Urinary bladder (tissue), 4 donors: Measurements from ENCODE around the gene ATP11A. TPM values are rescaled to one million over a fixed set of nuclear protein-coding genes. Genes with fewer than 3 reads are reported as not detected.

Source experiments
- DNase-seq: peaks from one replicate; pipeline ENCODE4 v3.0.0-alpha.2; 2015; ENCODE audit errors: extremely low spot score
- H3K27ac ChIP-seq: one replicate; pipeline ENCODE4 v1.5.1; 2013; ENCODE audit warnings: low read depth, mild to moderate bottlenecking, moderate library complexity
- H3K36me3 ChIP-seq: one replicate; pipeline ENCODE4 v1.6.1; 2013; ENCODE audit warnings: mild to moderate bottlenecking, moderate library complexity; ENCODE audit not compliant: insufficient read depth
- H3K4me1 ChIP-seq: one replicate; pipeline ENCODE4 v1.6.1; 2013; ENCODE audit warnings: mild to moderate bottlenecking, moderate library complexity; ENCODE audit not compliant: insufficient read depth
- H3K4me3 ChIP-seq: one replicate; pipeline ENCODE4 v1.5.1; 2013; ENCODE audit warnings: low read depth, low read length
- WGBS: extraction: QIAGEN DNeasy Blood & Tissue Kit; methylation state at CpG from one replicate; pipeline ENCODE4 v1.1.7; 2013; 5-methylcytosine and 5-hydroxymethylcytosine counted together
- polyA plus RNA-seq: library from polyadenylated mRNA; stranded (reverse); fragments of 200-250 nt; gene quantifications from one replicate; pipeline ENCODE4 v1.2.3, GENCODE V29; 2013
- total RNA-seq: library from RNA; depleted of rRNA; stranded (reverse); fragments of >200 nt; gene quantifications from one replicate; pipeline ENCODE4 v1.2.3, GENCODE V29; 2014
- donor health status: healthy with polysubstance abuse.
- donor health status: healthy.

ATP11A gene
- total and polyA plus RNA-seq, 2 donors: 11.4 to 26.2 TPM

- DNase-seq: no peak
- 96% methylated on average over 23 of the region's 23 CpGs for WGBS
- H3K4me3 ChIP-seq: no peak overlapping the region
- no peaks in the 10 kb centered on the region for H3K36me3 ChIP-seq
- no peaks in the 10 kb centered on the region for H3K4me1 ChIP-seq
- H3K27ac ChIP-seq: no peak overlapping the region
These were observed 24.7 kb downstream of the ATP11A start for GRCh38 chr13:112714376-112715174.

GRCh38 chr13:112715210-112715609 lies 25.4 kb downstream of the ATP11A start:
- DNase-seq: no peak
- WGBS: 75% methylated on average over 5 of the region's 5 CpGs
- no peaks in the 10 kb centered on the region for H3K36me3 ChIP-seq
- H3K27ac ChIP-seq: no peak overlapping the region
- H3K4me1 ChIP-seq: no peaks in the 10 kb centered on the region
- H3K4me3 ChIP-seq: no peak overlapping the region

- H3K27ac ChIP-seq: no peak overlapping the region
- DNase-seq: no peak
- no peaks in the 10 kb centered on the region for H3K36me3 ChIP-seq
- no peak overlapping the region for H3K4me3 ChIP-seq
- WGBS: 85% methylated on average over 13 of the region's 13 CpGs
- no peaks in the 10 kb centered on the region for H3K4me1 ChIP-seq
These were observed 26.1 kb downstream of the ATP11A start for GRCh38 chr13:112715715-112716460.

- no peak overlapping the region for H3K27ac ChIP-seq
- H3K4me1 ChIP-seq: no peaks in the 10 kb centered on the region
- 97% methylated on average over 13 of the region's 13 CpGs for WGBS
- no peak overlapping the region for H3K4me3 ChIP-seq
- no peaks in the 10 kb centered on the region for H3K36me3 ChIP-seq
- no peak for DNase-seq
These were observed 26.6 kb downstream of the ATP11A start for GRCh38 chr13:112716461-112716820.

- Histone ChIP-seq H3K4me3 (no peak overlapping the region), H3K4me1 (no peaks in the 10 kb centered on the region), H3K27ac (no peak overlapping the region), H3K36me3 (no peaks in the 10 kb centered on the region)
- WGBS: 93% methylated on average over 14 of the region's 14 CpGs
- no peak for DNase-seq
These were observed 27.1 kb downstream of the ATP11A start for GRCh38 chr13:112716841-112717520.

- Histone ChIP-seq H3K27ac (no peak overlapping the region), H3K4me1 (no peaks in the 10 kb centered on the region), H3K4me3 (no peak overlapping the region), H3K36me3 (no peaks in the 10 kb centered on the region)
- 91% methylated on average over 9 of the region's 9 CpGs for WGBS
- DNase-seq: no peak
These were observed 28.5 kb downstream of the ATP11A start for GRCh38 chr13:112718318-112718717.

- Histone ChIP-seq H3K27ac (no peak overlapping the region), H3K4me3 (no peak overlapping the region), H3K4me1 (no peaks in the 10 kb centered on the region), H3K36me3 (no peaks in the 10 kb centered on the region)
- no peak for DNase-seq
- WGBS: 86% methylated on average over 11 of the region's 11 CpGs
These were observed 29.2 kb downstream of the ATP11A start for GRCh38 chr13:112719016-112719415.

- H3K4me3 ChIP-seq: no peak overlapping the region
- no peaks in the 10 kb centered on the region for H3K36me3 ChIP-seq
- WGBS: 96% methylated on average over 2 of the region's 2 CpGs
- DNase-seq: no peak
- H3K4me1 ChIP-seq: no peaks in the 10 kb centered on the region
- H3K27ac ChIP-seq: no peak overlapping the region
These were observed 29.7 kb downstream of the ATP11A start for GRCh38 chr13:112719556-112719955.

GRCh38 chr13:112720251-112720650 lies 30.4 kb downstream of the ATP11A start:
- Histone ChIP-seq H3K4me1 (no peaks in the 10 kb centered on the region), H3K4me3 (no peak overlapping the region), H3K36me3 (no peaks in the 10 kb centered on the region), H3K27ac (no peak overlapping the region)
- 97% methylated on average over 17 of the region's 17 CpGs for WGBS
- no peak for DNase-seq

GRCh38 chr13:112720814-112721197 lies 31.0 kb downstream of the ATP11A start:
- no peak overlapping the region for H3K4me3 ChIP-seq
- DNase-seq: no peak
- H3K4me1 ChIP-seq: no peaks in the 10 kb centered on the region
- H3K27ac ChIP-seq: no peak overlapping the region
- WGBS: 96% methylated on average over 10 of the region's 10 CpGs
- no peaks in the 10 kb centered on the region for H3K36me3 ChIP-seq

GRCh38 chr13:112721198-112722104 lies 31.6 kb downstream of the ATP11A start:
- H3K27ac ChIP-seq: no peak overlapping the region
- DNase-seq: no peak
- no peaks in the 10 kb centered on the region for H3K36me3 ChIP-seq
- no peak overlapping the region for H3K4me3 ChIP-seq
- WGBS: 82% methylated on average over 26 of the region's 26 CpGs
- no peaks in the 10 kb centered on the region for H3K4me1 ChIP-seq

GRCh38 chr13:112722433-112723263 lies 32.8 kb downstream of the ATP11A start:
- no peaks in the 10 kb centered on the region for H3K4me1 ChIP-seq
- H3K4me3 ChIP-seq: no peak overlapping the region
- no peaks in the 10 kb centered on the region for H3K36me3 ChIP-seq
- peak; percentile 56 for DNase-seq
- 41% methylated on average over 19 of the region's 19 CpGs for WGBS
- no peak overlapping the region for H3K27ac ChIP-seq
